A549 treated with Hydrocortisone at 1 μM for 4 hours (cell line): ENCODE measurements around the gene MED16. TPM values are rescaled to one million over a fixed set of nuclear protein-coding genes. Genes with fewer than 3 reads are reported as not detected.

ENCODE experiments used
- total RNA-seq: library from RNA; stranded (reverse); fragments of 200-300 nt; extraction: Qiagen RNA extraction; gene quantifications from 5 replicates; pipeline ENCODE4 v1.2.3, GENCODE V29; 2022

Gene MED16, protein sequence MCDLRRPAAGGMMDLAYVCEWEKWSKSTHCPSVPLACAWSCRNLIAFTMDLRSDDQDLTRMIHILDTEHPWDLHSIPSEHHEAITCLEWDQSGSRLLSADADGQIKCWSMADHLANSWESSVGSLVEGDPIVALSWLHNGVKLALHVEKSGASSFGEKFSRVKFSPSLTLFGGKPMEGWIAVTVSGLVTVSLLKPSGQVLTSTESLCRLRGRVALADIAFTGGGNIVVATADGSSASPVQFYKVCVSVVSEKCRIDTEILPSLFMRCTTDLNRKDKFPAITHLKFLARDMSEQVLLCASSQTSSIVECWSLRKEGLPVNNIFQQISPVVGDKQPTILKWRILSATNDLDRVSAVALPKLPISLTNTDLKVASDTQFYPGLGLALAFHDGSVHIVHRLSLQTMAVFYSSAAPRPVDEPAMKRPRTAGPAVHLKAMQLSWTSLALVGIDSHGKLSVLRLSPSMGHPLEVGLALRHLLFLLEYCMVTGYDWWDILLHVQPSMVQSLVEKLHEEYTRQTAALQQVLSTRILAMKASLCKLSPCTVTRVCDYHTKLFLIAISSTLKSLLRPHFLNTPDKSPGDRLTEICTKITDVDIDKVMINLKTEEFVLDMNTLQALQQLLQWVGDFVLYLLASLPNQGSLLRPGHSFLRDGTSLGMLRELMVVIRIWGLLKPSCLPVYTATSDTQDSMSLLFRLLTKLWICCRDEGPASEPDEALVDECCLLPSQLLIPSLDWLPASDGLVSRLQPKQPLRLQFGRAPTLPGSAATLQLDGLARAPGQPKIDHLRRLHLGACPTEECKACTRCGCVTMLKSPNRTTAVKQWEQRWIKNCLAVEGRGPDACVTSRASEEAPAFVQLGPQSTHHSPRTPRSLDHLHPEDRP
- total RNA-seq, result 13.1 to 25.9 TPM (median 23.8 TPM) in 5 replicates

GRCh38 chr19:892894-893689 lies at the start of gene MED16, which contains the start of gene RNU6-9:
Gene MED16 (minus strand): TSS chr19:893187. CDS start chr19:891131, 2,056 bp downstream.
Gene RNU6-9 (plus strand): TSS chr19:893484.

GRCh38 chr19:925526-926322 lies 32.7 kb upstream of the MED16 start, which contains the start of gene ARID3A:
Gene ARID3A (plus strand): TSS chr19:926035. CDS start chr19:929529, 3,494 bp downstream.

DNA sequence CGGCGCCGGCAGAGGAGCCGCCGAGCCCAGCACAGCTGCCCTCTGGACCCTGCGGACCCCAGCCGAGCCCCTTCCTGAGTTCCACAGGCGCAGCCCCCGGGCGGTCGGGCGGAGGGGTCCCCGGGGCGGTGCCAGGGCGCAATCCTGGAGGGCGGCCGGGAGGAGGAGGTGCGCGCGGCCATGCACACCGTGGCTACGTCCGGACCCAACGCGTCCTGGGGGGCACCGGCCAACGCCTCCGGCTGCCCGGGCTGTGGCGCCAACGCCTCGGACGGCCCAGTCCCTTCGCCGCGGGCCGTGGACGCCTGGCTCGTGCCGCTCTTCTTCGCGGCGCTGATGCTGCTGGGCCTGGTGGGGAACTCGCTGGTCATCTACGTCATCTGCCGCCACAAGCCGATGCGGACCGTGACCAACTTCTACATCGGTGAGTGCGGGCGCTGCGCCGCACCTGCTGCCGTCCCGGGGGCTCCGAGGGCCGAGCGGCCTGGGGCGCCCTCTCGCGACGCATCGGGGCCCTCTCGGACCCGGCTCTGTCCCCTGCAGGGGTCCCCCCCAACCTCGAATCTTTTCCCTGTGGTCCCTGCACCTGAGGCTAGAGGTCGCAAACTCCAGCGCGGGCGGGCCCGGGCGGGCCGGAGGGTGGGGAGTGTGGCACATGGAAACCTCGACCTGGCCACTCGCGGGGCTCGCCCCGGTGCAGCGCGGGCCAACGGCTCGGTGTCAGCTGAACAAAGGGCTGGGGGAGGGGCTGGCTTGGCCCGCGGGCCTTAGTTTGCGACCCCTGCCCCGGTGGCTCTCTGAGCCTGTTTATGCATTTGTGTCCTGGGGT lies 24.6 kb upstream of the MED16 start, which contains the start of gene KISS1R:
Gene KISS1R (plus strand): TSS at position 11 of the 829 bp plus-strand sequence. CDS start 170 bp downstream, at position 181.

DNA sequence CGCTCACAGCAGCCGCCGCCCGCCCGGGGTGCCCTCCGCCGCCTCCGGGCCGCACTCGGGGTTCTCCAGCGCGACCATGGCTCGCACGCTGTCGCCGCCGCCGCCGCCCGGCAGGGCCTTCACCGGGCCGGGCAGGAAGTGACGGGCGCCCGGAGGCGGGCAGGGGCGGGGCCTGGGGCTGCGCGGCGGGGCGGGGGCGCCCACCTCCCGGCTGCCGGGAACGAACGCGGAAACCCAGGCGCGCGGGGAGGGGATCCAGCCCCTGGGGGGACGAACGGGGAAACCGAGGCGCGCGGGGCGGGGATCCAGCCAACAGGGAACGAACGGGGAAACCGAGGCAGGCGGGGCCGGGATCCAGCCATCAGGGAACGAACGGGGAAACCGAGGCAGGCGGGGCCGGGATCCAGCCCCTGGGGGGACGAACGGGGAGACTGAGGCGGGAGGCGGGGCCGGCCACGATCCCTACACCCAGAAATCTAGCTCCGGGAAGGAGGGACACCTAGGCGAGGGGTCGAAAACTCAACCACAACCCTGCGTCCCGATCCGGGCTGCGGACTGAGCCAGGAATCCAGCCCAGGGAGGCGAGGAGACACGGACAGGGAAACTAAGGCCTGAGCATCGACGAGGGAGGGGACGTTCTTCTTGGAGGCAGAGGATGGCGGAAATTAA lies 20.2 kb upstream of the MED16 start, which contains the start of gene R3HDM4:
Gene R3HDM4 (minus strand): TSS at position 140 of the 669 bp plus-strand sequence. CDS start 62 bp downstream, at position 78.

GRCh38 chr19:858868-859843 lies 33.8 kb downstream of the MED16 start, which contains the start of gene CFD:
Gene CFD (plus strand): TSS chr19:859664. CDS start chr19:859690, 26 bp downstream.

DNA sequence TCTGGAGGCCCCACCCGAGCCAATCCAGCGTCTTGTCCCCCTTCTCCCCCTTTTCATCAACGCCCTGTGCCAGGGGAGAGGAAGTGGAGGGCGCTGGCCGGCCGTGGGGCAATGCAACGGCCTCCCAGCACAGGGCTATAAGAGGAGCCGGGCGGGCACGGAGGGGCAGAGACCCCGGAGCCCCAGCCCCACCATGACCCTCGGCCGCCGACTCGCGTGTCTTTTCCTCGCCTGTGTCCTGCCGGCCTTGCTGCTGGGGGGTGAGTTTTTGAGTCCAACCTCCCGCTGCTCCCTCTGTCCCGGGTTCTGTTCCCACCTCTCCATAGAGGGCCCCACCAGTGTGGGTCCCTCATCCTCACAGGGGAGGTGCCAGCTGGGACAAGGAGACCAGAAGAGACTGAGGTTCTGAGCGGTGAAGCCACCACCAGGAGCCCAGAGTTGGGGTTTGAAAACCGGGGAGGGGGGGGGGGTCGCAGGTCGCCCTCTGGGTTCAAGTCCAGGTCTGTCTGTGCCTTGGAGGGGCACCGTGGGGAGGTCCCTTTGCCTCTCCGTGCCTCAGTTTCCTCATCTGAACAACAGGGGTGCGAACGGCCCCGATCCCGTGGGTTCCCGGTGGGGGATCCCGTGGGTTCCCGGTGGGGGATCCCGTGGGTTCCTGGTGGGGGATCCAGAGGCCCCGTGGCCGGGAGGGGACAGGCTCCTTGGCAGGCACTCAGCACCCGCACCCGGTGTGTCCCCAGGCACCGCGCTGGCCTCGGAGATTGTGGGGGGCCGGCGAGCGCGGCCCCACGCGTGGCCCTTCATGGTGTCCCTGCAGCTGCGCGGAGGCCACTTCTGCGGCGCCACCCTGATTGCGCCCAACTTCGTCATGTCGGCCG lies 40.6 kb downstream of the MED16 start, which contains the start of gene ELANE:
Gene ELANE (plus strand): TSS at position 168 of the 878 bp plus-strand sequence. CDS start 26 bp downstream, at position 194.

DNA sequence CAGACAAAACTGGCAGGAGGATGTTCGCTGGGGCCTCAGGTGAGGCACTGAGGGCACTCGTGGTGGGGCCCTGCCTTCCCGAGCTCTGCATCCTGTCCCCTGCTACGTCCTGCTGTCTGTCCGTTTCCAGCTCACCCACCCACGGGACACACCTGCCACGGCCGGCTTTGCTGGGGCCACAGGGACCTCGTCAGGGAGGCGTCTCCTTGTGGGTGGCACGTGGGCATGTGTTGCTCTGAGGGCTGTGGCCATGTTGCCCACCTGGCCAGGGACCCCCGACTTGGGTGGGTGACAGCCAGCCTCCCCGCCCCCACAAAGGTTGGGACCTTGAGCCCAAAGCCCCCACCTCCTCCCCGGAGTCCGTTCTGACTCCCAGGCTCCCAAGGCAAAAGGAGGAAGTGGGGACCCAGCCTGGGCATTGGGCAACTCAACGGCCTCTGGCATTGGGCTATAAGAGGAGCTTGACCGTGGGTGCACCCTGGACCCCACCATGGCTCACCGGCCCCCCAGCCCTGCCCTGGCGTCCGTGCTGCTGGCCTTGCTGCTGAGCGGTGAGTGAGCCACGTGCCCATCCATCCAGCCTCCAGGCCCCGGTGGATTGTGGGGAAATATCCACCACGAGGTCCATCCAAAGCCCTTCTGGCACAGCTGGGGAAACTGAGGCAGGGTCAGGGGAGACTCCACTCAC lies 52.3 kb downstream of the MED16 start, which contains the start of gene PRTN3:
Gene PRTN3 (plus strand): TSS at position 481 of the 688 bp plus-strand sequence. CDS start 10 bp downstream, at position 491.

DNA sequence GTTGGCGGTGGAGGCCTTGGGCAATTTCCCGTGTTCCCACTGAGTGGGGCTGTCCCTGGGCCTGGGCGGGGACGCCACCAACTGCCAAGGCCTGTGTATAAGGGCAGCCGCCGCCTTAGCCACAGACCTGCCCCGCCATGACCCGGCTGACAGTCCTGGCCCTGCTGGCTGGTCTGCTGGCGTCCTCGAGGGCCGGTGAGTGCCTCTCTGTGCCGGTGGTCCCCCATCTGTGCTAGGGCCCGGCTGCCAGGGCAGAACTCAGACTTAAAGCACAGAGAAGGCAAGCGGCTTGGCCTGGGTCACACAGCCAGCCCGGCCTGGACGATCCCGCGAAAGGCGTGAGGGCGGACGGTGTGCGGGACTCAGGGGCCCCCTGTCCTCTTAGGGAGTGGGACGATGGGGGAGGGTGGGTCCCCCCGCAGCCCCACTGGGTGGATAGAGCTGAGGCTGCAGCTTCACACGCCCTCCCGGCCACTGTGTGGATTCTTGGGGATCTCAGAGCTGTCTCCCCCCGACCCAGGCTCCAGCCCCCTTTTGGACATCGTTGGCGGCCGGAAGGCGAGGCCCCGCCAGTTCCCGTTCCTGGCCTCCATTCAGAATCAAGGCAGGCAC lies 65.2 kb downstream of the MED16 start, which contains the start of gene AZU1:
Gene AZU1 (plus strand): TSS at position 128 of the 612 bp plus-strand sequence. CDS start 10 bp downstream, at position 138.

GRCh38 chr19:821825-822503 lies 71.0 kb downstream of the MED16 start, which contains the start of gene PLPPR3:
Gene PLPPR3 (minus strand): TSS chr19:821955. CDS start chr19:821559, 396 bp downstream.

Other genes with a start within 250 kb of the MED16 start
- gene RNF126, start 230.0 kb downstream of the MED16 start, total RNA-seq, result 53.5 to 72.9 TPM (median 70.7 TPM) in 5 replicates
- 210 to 272 TPM (median 239 TPM) in 5 replicates for gene FSTL3, start 216.8 kb downstream of the MED16 start, total RNA-seq
- gene PRSS57, start 197.7 kb downstream of the MED16 start, total RNA-seq, result 0.16 to 0.23 TPM in 2 of 5 replicates, not detected in the others
- 12.0 to 17.9 TPM (median 14.3 TPM) in 5 replicates for gene PALM, start 184.3 kb downstream of the MED16 start, total RNA-seq
- gene MISP, start 142.1 kb downstream of the MED16 start, total RNA-seq, result 73.4 to 86.5 TPM (median 79.6 TPM) in 5 replicates
- gene PTBP1, start 95.7 kb downstream of the MED16 start, total RNA-seq, result 195 to 244 TPM (median 206 TPM) in 5 replicates
- 2.5 to 5.6 TPM (median 3.7 TPM) in 5 replicates for gene PLPPR3, start 71.2 kb downstream of the MED16 start, total RNA-seq
- 0.14 to 0.56 TPM (median 0.23 TPM) in 5 replicates for gene AZU1, start 65.3 kb downstream of the MED16 start, total RNA-seq
- gene PRTN3, start 52.2 kb downstream of the MED16 start, total RNA-seq, result 0.14 to 0.46 TPM (median 0.43 TPM) in 5 replicates
- 0.09 to 0.46 TPM (median 0.20 TPM) in 5 replicates for gene ELANE, start 40.9 kb downstream of the MED16 start, total RNA-seq
- gene CFD, start 33.5 kb downstream of the MED16 start, total RNA-seq, result 8.2 to 22.5 TPM (median 20.7 TPM) in 5 replicates
- gene RNU6-9, start 297 bp upstream of the MED16 start, total RNA-seq, result not detected in 5 replicates
- gene R3HDM4, start 20.0 kb upstream of the MED16 start, total RNA-seq, result 30.7 to 39.0 TPM (median 37.7 TPM) in 5 replicates
- gene KISS1R, start 24.1 kb upstream of the MED16 start, total RNA-seq, result 0.18 to 0.53 TPM (median 0.47 TPM) in 5 replicates
- gene ARID3A, start 32.8 kb upstream of the MED16 start, total RNA-seq, result 4.5 to 5.5 TPM (median 4.9 TPM) in 5 replicates
- 41.9 to 70.4 TPM (median 66.9 TPM) in 5 replicates for gene WDR18, start 91.2 kb upstream of the MED16 start, total RNA-seq
- 1.6 to 3.6 TPM (median 2.4 TPM) in 5 replicates for gene GRIN3B, start 107.2 kb upstream of the MED16 start, total RNA-seq
- 88.1 to 125 TPM (median 119 TPM) in 5 replicates for gene TMEM259, start 127.9 kb upstream of the MED16 start, total RNA-seq
- not detected in 5 replicates for gene RNU6-2, start 128.3 kb upstream of the MED16 start, total RNA-seq
- gene CNN2, start 133.4 kb upstream of the MED16 start, total RNA-seq, result 70.3 to 98.3 TPM (median 87.8 TPM) in 5 replicates
- 12.7 to 19.5 TPM (median 15.0 TPM) in 5 replicates for gene ABCA7, start 146.9 kb upstream of the MED16 start, total RNA-seq
- 3.2 to 4.9 TPM (median 4.7 TPM) in 5 replicates for gene ARHGAP45, start 174.0 kb upstream of the MED16 start, total RNA-seq
- gene POLR2E, start 202.2 kb upstream of the MED16 start, total RNA-seq, result 189 to 252 TPM (median 230 TPM) in 5 replicates
- 385 to 499 TPM (median 481 TPM) in 5 replicates for gene GPX4, start 210.8 kb upstream of the MED16 start, total RNA-seq